NCI-H345 (cell line): Measurements from ENCODE around the gene UBE2D1.
"Not testable (repeated sequence)": the region's sequence is repeated elsewhere in the genome, so short reads cannot be mapped to it uniquely, and the experiment has no call there.

Source experiments
- DNase-seq: peaks from one replicate; lab custom pipeline; 2025; lab: John Stamatoyannopoulos, UW

The UBE2D1 gene

DNA sequence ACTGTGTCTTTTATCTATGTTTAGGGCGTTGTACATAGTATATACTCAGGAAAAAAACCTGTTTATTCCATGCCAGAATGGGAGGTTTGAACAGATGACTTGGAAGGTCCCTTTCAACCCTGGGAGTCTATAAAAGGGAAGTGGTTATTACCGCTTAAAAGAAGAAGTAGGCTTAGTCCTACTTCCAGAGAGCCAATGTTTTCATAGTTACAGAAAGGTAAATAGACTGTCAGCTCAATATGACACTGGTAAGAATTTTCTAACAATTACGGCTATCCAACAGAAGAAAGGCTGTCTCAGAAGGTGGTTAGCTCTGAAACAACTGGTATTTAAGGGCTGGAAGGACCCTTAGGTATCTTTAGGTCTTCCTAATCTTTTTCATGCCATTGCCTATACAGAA lies 49.3 kb downstream of the UBE2D1 start:
- DNase-seq: no peak

GRCh38 chr10:58384544-58384998 lies 49.8 kb downstream of the UBE2D1 start:
- no peak for DNase-seq

- DNase-seq: peak; percentile 82
Measured at GRCh38 chr10:58384999-58385783, 50.4 kb downstream of the UBE2D1 start, which contains the start of gene TFAM. TSS of gene TFAM (plus strand) at chr10:58385410. CDS start at chr10:58385548, 138 bp downstream.

GRCh38 chr10:58385784-58386112 lies 50.9 kb downstream of the UBE2D1 start:
- no peak for DNase-seq

DNA sequence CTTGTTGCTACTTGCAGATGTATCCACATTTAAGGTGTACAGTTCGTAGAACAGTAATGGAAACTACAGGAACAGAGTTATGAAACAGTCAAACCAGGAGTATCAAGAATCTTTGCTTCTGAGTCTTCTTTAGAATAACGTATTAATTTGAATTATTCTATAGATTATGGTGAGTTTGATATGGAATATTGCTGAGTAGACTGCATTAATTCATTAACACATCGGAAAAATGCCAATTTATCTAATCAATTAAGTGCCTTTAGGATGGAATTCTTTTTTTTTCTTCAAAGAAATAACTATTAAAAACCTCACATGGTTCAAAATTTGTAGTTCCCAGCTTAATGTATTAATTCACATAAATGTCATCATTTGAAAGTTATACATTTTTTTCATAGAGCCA lies 54.2 kb downstream of the UBE2D1 start:
- no peak for DNase-seq

DNA sequence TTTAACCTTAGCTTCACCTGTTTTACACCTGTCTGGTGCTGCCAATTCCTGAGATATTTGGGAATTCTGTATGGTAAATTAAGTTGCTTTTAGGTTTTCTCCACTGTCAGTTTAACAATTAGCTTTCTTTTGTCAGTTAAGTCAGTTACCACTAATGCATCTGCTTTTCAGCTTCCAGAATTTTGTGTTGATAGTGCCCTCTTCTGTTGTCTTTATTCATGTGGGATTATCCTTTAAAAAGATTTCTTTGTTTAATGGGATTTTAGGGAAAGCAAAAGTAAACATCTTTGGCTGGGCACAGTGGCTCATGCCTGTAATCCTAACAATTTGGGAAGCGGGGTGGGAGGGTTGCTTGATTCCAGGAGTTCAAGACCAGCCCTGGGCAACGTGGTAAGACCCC lies 58.5 kb downstream of the UBE2D1 start:
- no peak for DNase-seq

- no peak for DNase-seq
Measured at GRCh38 chr10:58394471-58394870, 59.7 kb downstream of the UBE2D1 start.

GRCh38 chr10:58396057-58396456 lies 61.3 kb downstream of the UBE2D1 start:
- DNase-seq: no peak

DNA sequence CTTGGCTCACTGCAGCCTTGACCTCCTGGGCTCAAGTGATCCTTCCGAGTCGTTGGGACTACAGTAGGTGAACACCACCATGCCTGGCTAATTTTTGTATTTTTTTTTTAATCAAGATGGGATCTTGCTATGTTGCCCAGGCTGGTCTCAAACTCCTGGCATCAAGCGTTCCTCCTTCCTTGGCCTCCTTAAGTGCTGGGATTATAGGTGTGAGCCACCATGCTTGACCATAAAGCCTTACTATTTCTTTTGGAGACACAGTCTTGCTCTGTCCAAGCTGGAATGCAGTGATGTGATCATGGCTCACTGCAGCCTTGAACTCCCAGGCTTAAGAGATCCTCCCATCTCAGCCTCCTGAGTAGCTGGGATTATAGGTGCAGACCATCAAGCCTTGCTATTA lies 63.0 kb downstream of the UBE2D1 start:
- no peak for DNase-seq

DNA sequence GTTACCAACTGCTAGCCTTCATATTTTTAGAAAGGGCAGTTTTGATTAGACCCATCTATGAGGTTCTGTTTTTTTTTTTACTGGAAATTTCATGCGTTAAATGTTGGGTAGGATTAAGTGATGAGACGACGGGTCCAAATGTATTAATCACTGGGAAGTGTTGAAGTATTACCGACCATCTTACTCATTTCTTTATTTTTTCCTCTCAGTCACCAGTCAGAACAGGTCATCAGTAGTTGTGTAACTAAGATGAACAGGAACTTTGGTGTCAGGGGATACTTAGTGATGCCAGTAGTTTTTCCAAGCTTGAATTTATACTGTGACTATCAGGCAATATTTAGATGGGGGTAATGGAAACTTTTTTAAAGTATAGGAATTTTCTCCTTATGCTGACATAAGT lies 64.6 kb downstream of the UBE2D1 start:
- no peak for DNase-seq

DNA sequence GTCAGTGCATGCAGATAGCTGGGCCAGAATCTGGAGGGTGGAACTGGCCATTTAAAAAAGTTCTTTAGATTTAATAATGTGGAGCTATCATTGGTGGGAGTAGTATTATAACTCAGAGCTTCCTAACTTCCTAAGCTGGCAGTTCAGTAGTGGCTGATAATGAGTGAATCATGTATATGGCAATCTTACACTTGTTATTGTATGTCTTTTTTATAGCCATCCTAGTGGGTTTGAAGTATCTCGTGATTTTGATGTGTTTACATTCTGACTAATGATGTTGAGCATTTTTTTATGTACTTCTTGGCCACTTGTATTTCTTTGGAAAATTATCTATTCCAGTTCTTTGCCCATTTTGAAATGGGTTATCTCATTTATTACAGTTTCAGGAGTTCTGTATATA lies 65.8 kb downstream of the UBE2D1 start:
- DNase-seq: no peak

- DNase-seq: no peak
Measured at GRCh38 chr10:58404001-58404400, 69.2 kb downstream of the UBE2D1 start.

DNA sequence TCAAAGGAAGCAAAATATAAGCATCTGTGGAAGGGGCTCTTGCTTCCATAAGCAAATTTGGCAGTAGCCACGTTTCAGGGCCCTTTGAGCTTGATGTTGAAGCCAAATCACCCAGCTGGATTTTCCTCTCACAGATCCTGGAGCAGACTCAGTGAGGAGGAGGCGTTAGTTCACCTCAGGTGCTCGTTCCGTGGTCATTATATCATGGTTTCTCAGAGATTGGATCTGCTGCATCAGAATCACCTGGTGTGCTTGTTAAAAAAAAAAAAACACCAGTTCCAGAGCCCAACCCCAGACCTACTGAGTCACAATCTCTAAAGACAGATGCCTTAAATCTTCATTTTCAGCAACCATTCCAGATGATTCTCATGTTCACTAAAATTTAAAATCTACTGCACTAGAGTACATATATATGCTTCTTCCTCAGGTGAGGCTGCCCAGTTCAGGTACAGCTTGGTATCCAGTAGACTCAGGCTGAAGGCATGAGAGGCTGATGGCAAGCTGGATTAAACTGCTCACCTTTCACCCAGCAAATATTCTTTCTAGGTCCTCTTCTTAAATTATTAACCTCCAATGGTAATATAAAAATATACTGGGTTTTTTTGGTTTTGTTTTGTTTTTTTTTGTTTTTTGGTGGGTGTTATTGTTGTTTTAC lies 75.3 kb downstream of the UBE2D1 start:
- DNase-seq: no peak

- DNase-seq: no peak
Measured at GRCh38 chr10:58412502-58412961, 77.7 kb downstream of the UBE2D1 start.

- DNase-seq: no peak
Measured at GRCh38 chr10:58414270-58415041, 79.7 kb downstream of the UBE2D1 start.

DNA sequence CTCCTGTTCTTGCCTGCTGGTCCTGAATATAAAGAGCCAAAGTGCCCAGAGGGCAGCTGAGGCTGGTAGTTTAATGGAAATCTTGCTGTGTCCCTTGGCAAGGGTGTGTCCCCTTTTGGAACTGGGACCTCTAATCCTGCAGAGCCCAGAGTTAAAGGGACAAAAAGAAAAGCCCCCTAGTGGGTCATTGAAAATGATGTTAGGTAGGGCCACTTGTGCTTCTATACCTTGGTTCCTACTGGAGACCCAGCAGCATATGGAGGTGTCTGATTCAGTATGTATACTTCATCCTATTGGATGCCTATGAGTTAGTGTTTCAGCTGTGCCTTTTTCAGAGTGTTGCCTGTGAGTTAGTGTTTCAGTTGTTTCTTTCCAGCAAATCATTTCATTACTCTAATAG lies 81.0 kb downstream of the UBE2D1 start:
- no peak for DNase-seq

GRCh38 chr10:58417902-58418301 lies 83.1 kb downstream of the UBE2D1 start:
- DNase-seq: not testable (repeated sequence)
